Activated naive CD8-positive, alpha-beta T cell treated with anti-CD3 and anti-CD28 coated beads, Interleukin-2, amount 50 U/mL, for 16 hours (primary cell): ENCODE results near the gene HAPLN2.
"Not testable (repeated sequence)": the region's sequence is repeated elsewhere in the genome, so short reads cannot be mapped to it uniquely, and the experiment has no call there.

ENCODE experiments used
- DNase-seq: peaks from one replicate; pipeline ENCODE4 v3.0.0-alpha.2; 2020; ENCODE audit warnings: low read depth, low spot score

HAPLN2 gene

DNA sequence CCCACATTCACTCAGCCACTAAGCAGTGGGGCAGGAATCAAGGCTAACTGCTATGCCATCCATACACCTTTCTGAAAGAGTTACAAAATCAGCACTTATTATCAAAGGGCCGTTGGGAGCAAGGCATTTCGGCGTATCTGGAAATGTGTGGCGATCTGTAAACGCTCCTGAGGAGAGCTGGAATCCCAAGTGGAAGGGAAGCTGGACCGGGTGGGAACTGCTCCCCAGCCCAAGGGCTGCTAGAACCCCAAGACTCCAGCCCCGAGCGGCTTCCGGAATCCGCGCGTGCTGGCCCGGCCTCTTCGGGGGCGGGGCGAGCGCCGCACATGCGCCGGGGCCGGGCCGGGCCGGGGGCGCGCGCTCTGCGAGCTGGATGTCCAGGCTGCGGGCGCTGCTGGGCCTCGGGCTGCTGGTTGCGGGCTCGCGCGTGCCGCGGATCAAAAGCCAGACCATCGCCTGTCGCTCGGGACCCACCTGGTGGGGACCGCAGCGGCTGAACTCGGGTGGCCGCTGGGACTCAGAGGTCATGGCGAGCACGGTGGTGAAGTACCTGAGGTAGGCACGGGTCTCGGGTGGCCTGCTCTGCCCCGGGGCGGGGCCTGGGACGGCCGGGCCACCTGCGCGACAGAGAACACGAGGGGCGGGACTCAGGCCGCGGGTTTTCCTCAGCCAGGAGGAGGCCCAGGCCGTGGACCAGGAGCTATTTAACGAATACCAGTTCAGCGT is 27.6 kb upstream of the HAPLN2 start, which contains the start of gene NAXE:
TSS of gene NAXE (plus strand) at position 345 of the 726 bp plus-strand sequence. CDS start at position 374, 29 bp downstream.
- no peak for DNase-seq

DNA sequence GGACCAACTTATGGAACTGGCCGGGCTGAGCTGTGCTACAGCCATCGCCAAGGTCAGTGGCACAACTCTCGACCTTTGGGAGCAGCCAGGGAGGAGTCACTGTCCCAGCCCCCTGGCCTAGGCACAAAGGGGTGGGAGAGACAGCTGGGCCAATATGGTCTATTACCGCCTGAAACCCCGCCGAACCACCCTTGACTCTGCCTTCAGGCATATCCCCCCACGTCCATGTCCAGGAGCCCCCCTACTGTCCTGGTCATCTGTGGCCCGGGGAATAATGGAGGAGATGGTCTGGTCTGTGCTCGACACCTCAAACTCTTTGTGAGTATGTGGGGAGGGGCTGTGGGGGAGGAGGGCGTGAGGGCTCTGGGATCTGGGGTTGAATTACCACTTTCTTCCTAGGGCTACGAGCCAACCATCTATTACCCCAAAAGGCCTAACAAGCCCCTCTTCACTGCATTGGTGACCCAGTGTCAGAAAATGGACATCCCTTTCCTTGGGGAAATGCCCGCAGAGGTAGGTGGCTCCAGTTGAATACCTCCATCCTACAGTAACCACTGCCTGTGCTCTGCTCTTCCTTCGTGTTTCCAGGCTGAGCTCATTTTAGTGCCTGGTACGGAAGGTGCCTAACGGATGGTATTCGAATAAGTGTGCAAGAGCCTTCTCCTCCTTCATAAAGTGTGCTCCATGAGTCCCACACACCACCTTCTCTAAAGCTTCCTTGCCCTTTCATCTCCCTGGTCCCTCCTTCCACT is 26.9 kb upstream of the HAPLN2 start:
- no peak for DNase-seq

DNA sequence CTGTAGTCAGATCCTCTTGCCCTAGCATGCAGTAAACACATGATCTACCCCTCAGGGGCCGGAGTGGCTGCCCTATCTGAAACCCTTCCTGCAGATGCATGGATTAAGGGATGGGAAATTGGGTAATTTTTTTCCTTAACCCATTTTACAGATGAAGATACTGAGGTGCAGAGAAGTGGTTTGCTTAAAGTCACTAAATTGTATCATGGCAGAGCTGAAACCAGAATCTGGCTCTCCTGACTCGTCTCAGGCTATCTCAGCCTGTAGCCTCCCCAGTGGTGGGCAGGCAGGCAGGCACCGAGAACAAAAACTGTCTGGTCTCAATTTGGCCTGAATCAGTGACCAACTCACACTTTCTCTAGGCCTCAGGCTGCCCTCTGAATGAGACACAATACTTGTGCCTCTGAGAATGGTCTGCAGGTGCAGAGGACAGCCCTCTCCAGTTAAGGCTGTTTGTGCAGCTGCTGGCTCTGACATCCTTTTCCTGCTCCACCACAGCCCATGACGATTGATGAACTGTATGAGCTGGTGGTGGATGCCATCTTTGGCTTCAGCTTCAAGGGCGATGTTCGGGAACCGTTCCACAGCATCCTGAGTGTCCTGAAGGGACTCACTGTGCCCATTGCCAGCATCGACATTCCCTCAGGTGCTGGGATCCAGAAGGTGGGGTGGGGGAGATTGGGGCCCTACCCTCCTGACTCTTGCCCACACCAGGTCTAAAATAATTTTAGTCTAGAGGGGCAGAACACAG is 26.1 kb upstream of the HAPLN2 start:
- no peak for DNase-seq

DNA sequence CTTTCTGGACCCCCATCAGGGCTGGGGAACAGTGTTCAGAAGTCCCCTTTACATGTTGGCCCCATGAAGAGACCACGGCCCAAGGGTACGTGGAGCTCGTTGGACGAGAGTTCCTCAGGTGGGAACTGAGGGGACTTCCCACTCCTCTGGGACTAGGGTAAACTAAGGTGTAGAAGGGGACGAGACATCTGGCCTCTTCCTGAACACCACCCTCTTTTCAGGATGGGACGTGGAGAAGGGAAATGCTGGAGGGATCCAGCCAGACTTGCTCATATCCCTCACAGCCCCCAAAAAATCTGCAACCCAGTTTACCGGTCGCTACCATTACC is 25.6 kb upstream of the HAPLN2 start:
- no peak for DNase-seq

DNA sequence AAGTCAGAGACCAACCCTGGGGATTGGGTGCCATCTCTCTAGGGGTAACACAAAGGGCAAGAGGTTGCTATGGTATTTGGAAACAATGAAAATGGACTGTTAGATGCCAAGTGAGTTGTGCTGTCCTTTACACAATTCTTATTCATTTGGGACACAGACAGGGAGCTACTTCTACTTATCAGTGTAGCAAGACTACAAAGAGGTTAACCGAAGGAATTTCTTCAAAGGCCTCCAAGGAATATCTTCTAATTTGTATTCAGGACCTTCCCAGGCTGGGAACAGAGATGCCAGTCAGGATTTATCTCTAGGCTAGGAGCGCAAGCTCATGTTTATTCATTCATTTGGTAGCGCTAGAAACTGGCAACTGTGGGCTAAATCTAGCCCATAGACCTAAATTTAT is 25.0 kb upstream of the HAPLN2 start:
- DNase-seq = no peak

DNA sequence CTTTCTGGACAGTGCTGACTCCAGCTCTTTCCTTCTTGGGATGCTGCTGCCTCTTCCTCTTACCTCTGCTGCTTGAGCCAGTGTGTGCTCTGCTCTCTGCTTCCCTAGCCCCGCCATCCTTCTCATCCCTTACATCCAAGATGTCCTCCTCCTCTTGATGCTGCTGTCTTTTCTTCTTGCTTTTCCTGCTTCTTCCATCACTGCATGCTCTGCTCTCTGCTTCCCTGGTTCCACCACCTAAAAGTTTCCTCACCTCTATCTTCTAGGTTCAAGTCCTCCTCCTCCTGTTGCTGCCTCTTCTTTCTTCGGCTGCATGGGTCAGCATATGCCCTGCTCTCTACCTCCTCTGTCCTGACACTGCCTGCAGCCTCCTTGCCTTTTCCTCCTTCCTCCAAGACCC is 24.2 kb upstream of the HAPLN2 start:
- no peak for DNase-seq

DNA sequence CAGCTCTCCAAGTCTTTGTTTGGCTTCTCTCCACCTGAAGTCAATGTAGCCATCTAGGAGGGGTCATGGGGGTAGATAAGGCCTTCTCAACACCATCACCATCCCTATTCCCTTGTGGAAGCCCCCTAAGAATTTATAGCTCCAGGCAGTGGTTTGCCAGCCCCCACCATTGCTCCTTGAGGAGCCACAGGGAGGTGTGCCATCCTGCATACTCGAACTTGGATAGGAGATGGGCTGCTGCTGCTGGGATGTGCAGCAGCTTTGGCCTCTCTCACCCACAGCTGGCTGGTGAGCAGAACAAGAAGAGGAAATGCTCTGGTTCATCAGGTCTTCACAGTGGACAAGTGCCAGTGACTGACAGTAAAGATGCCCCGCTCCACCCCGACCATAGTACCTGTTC is 22.8 kb upstream of the HAPLN2 start:
- no peak for DNase-seq

DNA sequence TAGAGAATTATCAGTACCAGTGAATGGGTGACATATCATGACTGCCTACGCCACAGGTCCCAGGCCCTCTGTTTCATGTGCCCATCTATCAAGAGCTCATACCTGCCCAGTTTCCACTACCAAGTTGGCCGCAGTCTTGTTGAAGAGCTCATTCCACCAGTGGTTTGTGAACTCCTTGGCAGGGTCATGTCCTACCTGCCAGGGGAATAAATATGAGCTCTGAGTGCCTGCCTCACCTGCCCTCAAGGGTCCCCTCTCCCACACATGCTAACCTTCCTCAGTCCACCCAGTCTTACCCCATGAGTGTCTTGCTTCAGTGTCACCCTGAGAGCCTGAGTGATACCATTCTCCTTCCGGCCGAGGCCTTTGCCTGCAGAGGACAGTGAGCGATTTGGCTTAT is 21.1 kb upstream of the HAPLN2 start:
- DNase-seq = no peak

DNA sequence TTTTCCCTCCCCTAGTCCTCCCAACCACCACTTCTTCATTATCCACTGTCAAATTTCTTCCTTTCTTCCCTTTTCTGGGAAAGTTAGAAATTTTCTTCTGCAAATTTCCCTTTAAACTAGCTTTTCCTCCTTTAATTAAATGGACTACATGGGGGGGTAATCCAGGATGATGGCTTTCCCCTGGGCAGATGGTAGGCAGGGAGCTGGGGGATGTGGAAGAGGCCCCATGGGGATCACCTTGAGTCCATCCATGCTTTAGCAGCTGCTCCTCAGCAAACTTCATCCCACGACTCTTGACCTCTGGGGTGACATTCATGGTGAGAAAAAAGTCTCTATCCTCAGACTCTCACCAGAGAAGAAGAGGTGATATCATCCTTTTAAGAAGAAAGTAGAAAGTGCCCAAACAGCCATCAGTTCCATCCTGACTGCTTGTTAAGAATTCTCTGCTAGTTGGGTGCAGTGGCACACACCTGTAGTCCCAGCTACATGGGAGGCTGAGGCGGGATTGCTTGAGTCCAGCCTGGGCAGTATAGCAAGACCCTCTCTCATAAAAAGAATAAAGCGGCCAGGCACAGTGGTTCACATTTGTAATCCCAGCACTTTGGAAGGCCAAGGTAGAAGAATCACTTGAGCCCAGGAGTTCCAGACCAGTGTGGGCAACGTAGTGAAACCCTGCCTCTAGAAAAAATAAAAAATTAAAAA is 20.3 kb upstream of the HAPLN2 start:
- DNase-seq = no peak

DNA sequence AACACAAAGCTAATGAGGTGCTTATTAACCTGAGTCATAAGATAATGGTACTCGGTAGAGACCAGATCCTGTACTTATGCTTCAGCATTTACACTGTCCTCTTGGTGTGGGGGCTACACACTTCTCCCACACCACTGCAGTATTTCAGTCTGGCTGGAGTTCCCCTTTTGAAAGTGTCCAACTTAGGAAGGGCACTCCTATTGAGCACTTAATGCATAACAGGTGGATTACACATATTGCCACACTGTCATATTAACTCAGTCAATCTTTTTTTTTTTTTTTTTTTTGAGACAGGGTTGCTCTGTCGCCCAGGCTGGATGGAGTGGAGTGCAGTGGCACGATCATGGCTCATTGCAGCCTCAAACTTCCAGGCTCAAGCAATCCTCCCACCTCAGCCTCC is 19.4 kb upstream of the HAPLN2 start:
- no peak for DNase-seq

DNA sequence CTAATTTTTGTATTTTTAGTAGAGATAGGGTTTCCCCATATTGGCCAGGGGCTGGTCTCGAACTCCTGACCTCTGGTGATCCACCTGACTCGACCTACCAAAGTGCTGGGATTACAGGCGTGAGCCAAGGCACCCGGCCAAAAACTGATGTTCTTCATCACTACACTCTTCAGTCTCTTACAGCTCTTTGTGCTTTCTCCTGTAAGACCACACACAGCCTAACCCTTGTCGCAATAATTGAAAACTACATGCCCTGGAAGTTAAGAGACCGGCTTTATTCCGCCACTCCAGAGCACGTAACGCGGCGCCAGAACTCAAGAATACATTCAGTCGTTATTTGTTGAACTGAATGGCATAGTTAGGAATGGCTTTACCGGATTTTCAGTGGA is 18.5 kb upstream of the HAPLN2 start:
- DNase-seq = no peak

DNA sequence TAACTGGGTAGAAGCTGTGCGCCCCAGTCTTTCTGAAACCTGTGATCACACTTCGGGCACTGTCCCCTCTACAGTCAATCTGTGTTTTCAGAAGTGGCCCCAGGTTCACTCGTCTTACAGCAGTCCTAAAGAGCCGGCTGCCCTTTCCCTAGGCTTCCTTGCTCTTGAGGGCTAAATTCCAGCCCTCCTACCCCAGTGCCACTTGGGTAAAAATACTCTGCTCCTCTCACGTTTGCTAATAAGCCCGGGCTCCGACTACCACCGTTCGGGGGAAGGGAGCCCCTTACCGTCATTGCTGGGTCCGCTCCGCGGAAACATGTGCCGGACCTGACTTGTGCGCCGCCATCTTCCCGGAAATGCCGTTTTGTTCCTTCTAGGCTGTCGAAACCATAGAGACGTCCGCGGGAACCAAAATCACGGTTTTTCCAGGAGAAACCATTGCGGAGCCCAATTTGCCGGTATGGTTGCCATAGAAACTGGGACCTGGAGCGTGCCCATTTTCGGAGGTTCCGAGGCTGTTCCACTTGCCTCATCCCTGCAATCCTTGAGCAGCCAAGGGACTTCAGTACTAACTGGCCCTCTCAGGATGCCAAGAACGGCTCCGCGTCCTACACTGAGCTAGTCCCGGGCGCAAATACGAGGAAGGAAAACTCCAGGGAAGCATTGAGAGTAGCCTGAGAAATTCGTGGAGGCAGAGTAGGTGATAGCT is 17.9 kb upstream of the HAPLN2 start, which contains the start of gene GPATCH4:
TSS of gene GPATCH4 (minus strand) at position 358 of the 709 bp plus-strand sequence.
- DNase-seq = peak; percentile 58

DNA sequence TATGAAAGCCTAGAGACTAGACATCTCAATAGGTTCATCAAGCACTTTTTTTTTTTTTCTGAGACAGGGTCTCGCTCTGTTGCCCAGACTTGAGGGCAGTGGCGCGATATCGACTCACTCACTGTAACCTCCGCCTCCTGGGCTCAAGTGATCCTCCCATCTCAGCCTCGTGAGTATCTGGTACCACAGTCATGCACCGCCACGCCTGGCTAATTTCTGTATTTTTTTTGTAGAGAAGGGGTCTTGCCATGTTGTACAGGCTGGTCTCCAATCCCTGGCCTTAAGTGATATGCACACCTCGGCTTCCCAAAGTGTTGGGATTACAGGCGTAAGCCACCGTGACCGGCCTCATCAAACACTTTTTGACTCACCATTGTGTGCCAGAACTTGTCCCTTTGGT is 17.3 kb upstream of the HAPLN2 start:
- DNase-seq = no peak

DNA sequence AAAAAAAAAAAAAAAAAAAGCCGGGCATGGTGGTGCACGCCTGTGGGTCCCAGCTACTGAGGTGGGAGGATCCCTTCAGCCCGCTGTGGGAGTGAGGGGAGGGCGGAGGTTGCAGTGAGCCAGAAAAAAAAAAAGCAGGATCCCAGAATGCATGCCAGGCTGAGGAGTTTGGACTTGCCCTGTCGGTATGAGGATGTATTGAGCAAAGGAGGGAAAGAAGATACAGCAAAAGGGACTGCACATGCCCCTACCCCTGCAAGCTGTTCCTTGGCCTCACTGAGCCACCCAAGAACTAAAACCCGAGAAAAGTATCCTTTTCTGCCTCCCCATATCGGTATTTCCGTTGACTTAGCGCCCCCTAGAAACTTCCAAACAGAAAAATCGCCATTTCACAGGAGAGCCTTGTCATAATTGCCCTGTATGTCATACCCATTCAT is 16.6 kb upstream of the HAPLN2 start:
- DNase-seq = no peak

DNA sequence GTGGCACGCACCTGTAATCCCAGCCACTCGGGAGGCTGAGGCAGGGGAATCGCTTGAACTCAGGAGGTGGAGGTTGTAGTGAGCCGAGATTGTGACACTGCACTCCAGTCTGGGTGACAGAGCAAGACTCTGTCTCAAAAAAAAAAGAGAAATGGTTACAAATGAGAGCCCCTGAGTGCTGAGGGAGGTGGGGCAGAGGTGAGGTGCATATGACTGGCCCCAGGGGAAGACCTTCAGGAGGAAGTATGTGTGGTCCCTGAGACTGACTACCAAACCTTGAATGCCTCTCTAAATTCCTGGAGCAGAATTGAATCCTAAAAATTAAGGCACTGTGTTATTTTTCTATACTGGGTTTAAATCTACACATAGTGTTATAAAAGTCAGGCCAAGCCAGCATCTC is 11.9 kb upstream of the HAPLN2 start:
- DNase-seq = not testable (repeated sequence)

DNA sequence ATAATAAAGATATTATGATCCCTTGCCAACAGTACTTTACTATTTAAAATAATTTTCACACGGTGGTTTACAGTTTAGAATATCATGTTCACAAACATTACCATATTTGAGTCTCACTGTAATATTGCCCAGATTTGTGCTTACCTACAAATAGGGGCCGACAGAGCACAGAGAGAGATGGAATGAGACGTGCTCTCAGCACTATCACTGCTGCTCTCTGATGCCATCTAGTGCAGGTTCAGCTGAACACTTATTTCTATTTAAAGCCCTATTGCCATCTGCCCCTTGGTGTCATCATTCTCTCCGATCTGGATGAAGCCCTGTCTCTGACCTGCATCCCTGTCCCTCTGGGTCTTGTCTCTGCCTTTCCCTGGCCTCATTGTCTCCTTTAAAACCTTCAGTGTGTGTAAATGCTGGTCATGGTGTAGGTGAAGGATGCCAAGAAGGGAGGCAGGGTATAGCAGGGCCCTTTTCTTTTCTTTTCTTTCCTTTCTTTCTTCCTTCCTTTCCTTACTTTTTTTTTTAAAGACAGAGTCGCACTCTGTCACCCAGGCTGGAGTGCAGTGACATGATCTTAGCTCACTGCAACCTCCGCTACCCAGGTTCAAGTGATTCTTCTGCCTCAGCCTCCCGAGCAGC is 11.1 kb upstream of the HAPLN2 start:
- no peak for DNase-seq

DNA sequence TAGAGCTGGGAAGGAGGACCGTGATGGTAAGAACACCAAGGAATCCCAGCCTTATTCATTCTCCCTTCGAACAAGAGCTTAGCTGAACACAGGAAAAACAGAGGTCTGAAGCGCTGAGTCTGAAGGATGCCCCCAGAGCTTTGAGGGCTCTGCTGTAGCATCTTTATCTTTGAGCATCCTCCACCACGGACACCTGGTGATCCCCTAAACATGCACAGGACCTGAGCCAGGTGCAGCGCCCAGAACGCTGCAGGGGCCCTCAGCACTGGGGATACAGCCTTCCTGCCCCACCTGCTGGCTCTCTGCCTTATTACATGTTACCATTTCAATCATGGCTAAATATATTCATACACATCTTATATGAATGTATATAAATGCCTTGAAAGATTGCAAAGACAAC is 10.2 kb upstream of the HAPLN2 start:
- no peak for DNase-seq

DNA sequence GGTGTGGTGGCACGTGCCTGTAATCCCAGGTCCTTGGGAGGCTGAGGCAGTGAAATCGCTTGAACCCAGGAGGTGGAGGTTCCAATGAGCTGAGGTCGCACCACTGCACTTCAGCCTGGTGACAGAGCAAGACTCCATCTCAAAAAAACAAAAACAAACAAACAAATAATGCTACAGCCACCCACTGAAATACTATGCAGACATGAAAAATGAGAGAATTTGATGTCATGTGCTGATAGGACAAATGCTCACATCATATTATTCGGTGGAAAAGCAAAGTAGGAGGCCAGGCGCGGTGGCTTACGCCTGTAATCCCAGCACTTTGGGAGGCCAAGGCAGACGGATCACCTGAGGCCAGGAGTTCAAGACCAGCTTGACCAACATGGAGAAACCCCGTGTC is 9.1 kb upstream of the HAPLN2 start:
- DNase-seq = not testable (repeated sequence)

DNA sequence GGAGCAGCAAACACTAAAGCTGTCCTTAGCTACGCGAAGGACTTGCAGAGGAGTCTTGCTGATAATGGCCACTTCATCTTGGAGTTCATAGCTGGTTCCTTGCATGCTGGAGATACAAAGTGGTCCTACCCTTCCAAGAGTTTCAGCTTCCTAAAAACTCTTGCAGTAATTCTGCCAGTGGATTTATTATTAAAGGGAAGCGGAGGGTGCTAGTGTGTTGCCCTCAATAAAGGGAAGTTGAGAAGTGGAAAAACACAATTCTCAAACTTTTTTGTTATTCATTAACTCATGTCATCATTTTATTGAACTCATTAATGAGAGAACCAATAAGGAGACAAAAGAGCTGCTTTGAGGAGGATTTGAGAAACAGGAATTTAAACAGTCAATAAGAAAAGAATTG is 6.5 kb upstream of the HAPLN2 start:
- DNase-seq = no peak

DNA sequence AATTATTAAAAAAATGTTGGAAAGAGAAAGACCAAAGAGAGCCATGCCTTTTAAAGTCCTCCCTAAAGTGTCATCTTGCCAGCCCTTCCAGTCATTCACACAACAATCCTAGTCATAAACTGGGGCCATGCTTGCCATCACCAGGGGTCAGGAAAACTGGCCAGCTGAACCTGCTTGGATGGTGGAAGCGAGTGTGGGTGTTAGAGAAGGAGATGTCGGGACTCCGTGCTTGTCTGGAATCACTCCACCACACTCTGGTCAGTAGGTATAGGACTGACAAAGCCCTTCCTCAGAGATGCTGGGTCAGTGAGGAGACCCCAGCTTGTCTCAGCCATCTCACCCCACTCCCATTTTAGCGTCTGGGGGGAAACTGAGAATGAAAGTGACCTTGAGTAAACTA is 3.3 kb upstream of the HAPLN2 start:
- DNase-seq = no peak

DNA sequence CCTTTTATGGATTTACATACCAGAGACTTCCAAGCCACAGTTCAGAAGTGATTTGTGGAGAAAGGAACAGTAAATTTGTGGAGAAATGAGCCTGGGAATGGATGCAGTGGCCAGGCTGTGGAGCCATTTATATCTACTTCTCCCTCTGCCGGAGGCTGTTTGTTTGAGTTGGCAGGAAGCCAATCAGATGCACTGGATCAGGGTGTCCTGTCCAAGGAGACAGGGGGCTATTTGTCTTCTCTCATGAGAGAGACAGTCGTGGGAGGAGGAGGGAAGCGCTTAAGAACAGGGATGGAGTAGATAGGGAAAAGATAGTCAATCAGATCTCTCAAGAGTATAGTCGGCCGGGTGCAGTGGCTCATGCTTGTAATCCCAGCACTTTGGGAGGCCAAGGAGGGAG is 2.8 kb upstream of the HAPLN2 start:
- DNase-seq = no peak
